Epidermal melanocyte (primary cell): ENCODE data around the gene PACSIN2.
"Not testable (repeated sequence)": the region's sequence is repeated elsewhere in the genome, so short reads cannot be mapped to it uniquely, and the experiment has no call there.

Source experiments
- DNase-seq: peaks from one replicate; pipeline ENCODE4 v3.0.0; 2011; ENCODE audit warnings: low spot score; ENCODE audit not compliant: insufficient read length

The PACSIN2 gene

GRCh38 chr22:42967005-42967404 is 47.9 kb downstream of the PACSIN2 start:
- DNase-seq = no peak

- no peak for DNase-seq
Observed at GRCh38 chr22:42966497-42966896, 48.5 kb downstream of the PACSIN2 start.

GRCh38 chr22:42964994-42965699 is 49.8 kb downstream of the PACSIN2 start:
- no peak for DNase-seq

GRCh38 chr22:42963231-42963595 is 51.7 kb downstream of the PACSIN2 start:
- DNase-seq = no peak

GRCh38 chr22:42962295-42963230 is 52.4 kb downstream of the PACSIN2 start:
- DNase-seq = no peak

- no peak for DNase-seq
Observed at GRCh38 chr22:42961810-42962209, 53.1 kb downstream of the PACSIN2 start.

GRCh38 chr22:42961400-42961690 is 53.6 kb downstream of the PACSIN2 start:
- DNase-seq = not testable (repeated sequence)

- DNase-seq = no peak
Observed at GRCh38 chr22:42960531-42961399, 54.2 kb downstream of the PACSIN2 start.

GRCh38 chr22:42959576-42960509 is 55.1 kb downstream of the PACSIN2 start:
- DNase-seq = no peak

- no peak for DNase-seq
Observed at GRCh38 chr22:42958937-42959336, 56.0 kb downstream of the PACSIN2 start.

- no peak for DNase-seq
Observed at GRCh38 chr22:42957958-42958357, 57.0 kb downstream of the PACSIN2 start.

- DNase-seq = no peak
Observed at GRCh38 chr22:42957544-42957943, 57.4 kb downstream of the PACSIN2 start.

GRCh38 chr22:42955848-42956247 is 59.1 kb downstream of the PACSIN2 start:
- no peak for DNase-seq

- DNase-seq = no peak
Observed at GRCh38 chr22:42955087-42955635, 59.8 kb downstream of the PACSIN2 start.

- not testable (repeated sequence) for DNase-seq
Observed at GRCh38 chr22:42953751-42954150, 61.2 kb downstream of the PACSIN2 start.

- no peak for DNase-seq
Observed at GRCh38 chr22:42951093-42951710, 63.7 kb downstream of the PACSIN2 start.

GRCh38 chr22:42950281-42950680 is 64.7 kb downstream of the PACSIN2 start:
- DNase-seq = no peak

GRCh38 chr22:42949159-42949558 is 65.8 kb downstream of the PACSIN2 start:
- DNase-seq = no peak

GRCh38 chr22:42948294-42948693 is 66.7 kb downstream of the PACSIN2 start:
- no peak for DNase-seq
